B cell (primary cell): ENCODE measurements around the gene SLC7A7.

ENCODE experiments used
- EZH2 ChIP-seq: IDR thresholded peaks from 2 replicates; pipeline ENCODE4 v1.6.1; 2012; ENCODE audit warnings: borderline replicate concordance, low read depth, mild to moderate bottlenecking, moderate library complexity, low read length; ENCODE audit not compliant: insufficient read depth, poor library complexity, severe bottlenecking
- TF ChIP-seq, protein P1 (sequence below): fragments of 200-600 bp; IDR thresholded peaks from one replicate; pipeline ENCODE4 v1.8.0; 2022; ENCODE audit warnings: antibody characterized with exemption, mild to moderate bottlenecking

- TF ChIP-seq, protein P1, sequence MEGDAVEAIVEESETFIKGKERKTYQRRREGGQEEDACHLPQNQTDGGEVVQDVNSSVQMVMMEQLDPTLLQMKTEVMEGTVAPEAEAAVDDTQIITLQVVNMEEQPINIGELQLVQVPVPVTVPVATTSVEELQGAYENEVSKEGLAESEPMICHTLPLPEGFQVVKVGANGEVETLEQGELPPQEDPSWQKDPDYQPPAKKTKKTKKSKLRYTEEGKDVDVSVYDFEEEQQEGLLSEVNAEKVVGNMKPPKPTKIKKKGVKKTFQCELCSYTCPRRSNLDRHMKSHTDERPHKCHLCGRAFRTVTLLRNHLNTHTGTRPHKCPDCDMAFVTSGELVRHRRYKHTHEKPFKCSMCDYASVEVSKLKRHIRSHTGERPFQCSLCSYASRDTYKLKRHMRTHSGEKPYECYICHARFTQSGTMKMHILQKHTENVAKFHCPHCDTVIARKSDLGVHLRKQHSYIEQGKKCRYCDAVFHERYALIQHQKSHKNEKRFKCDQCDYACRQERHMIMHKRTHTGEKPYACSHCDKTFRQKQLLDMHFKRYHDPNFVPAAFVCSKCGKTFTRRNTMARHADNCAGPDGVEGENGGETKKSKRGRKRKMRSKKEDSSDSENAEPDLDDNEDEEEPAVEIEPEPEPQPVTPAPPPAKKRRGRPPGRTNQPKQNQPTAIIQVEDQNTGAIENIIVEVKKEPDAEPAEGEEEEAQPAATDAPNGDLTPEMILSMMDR, result no peak
- no peak for TF ChIP-seq EZH2
These were observed 37.2 kb downstream of the SLC7A7 start for GRCh38 chr14:22778084-22778483.
